NCI-H226 (cell line): ENCODE results near the gene CASP3.

ENCODE experiments used
- DNase-seq: peaks from one replicate; pipeline ENCODE4 v3.0.0-alpha.2; 2015

CASP3 gene

GRCh38 chr4:184649026-184649970 lies at the start of gene CASP3, which contains the start of gene PRIMPOL:
TSS of gene CASP3 (minus strand) at chr4:184649447. CDS start at chr4:184638453, 10,994 bp downstream.
TSS of gene PRIMPOL (plus strand) at chr4:184649738. CDS start at chr4:184657141, 7,403 bp downstream.
- peak; percentile 87 for DNase-seq

- DNase-seq: no peak
Measured at GRCh38 chr4:184697956-184698355, 48.7 kb upstream of the CASP3 start.

GRCh38 chr4:184695178-184695896 lies 46.1 kb upstream of the CASP3 start:
- no peak for DNase-seq

GRCh38 chr4:184694412-184694956 lies 45.2 kb upstream of the CASP3 start:
- no peak for DNase-seq

- no peak for DNase-seq
Measured at GRCh38 chr4:184693056-184693455, 43.8 kb upstream of the CASP3 start.

GRCh38 chr4:184689681-184690080 lies 40.4 kb upstream of the CASP3 start:
- DNase-seq: no peak

- peak; percentile 86 for DNase-seq
Measured at GRCh38 chr4:184688447-184688846, 39.2 kb upstream of the CASP3 start.

- no peak for DNase-seq
Measured at GRCh38 chr4:184688005-184688404, 38.8 kb upstream of the CASP3 start.

- DNase-seq: no peak
Measured at GRCh38 chr4:184684491-184685189, 35.4 kb upstream of the CASP3 start.

GRCh38 chr4:184681916-184682315 lies 32.7 kb upstream of the CASP3 start:
- no peak for DNase-seq

- no peak for DNase-seq
Measured at GRCh38 chr4:184680698-184681097, 31.5 kb upstream of the CASP3 start.

GRCh38 chr4:184675821-184676492 lies 26.7 kb upstream of the CASP3 start:
- DNase-seq: no peak

GRCh38 chr4:184675018-184675417 lies 25.8 kb upstream of the CASP3 start:
- no peak for DNase-seq

GRCh38 chr4:184674011-184674410 lies 24.8 kb upstream of the CASP3 start:
- no peak for DNase-seq

- no peak for DNase-seq
Measured at GRCh38 chr4:184672741-184673140, 23.5 kb upstream of the CASP3 start.

GRCh38 chr4:184671101-184671500 lies 21.9 kb upstream of the CASP3 start:
- DNase-seq: no peak

- DNase-seq: no peak
Measured at GRCh38 chr4:184669251-184669650, 20.0 kb upstream of the CASP3 start.

GRCh38 chr4:184668511-184669114 lies 19.4 kb upstream of the CASP3 start:
- DNase-seq: no peak

GRCh38 chr4:184668096-184668495 lies 18.8 kb upstream of the CASP3 start:
- no peak for DNase-seq

GRCh38 chr4:184666670-184667069 lies 17.4 kb upstream of the CASP3 start:
- DNase-seq: no peak

GRCh38 chr4:184664445-184665210 lies 15.4 kb upstream of the CASP3 start:
- no peak for DNase-seq
